Gastroesophageal sphincter (tissue), 3 donors: ENCODE data around the gene KLF14.

Source experiments
- CTCF ChIP-seq, 4 experiments: fragments of 200-600 bp in 2 of 4; fragments of 450-650 bp in 2 of 4; sonication (generic) in 1 of 4; IDR thresholded peaks; one replicate each; pipeline ENCODE4 v1.5.1; 2017 to 2019; ENCODE audit warnings: antibody characterized with exemption in 4 of 4, mild to moderate bottlenecking in 2 of 4, moderate library complexity in 2 of 4
- EP300 ChIP-seq: sonication (generic); formaldehyde crosslinking; IDR thresholded peaks from one replicate; pipeline ENCODE4 v1.6.1; 2017; ENCODE audit warnings: antibody characterized with exemption, mild to moderate bottlenecking
- POLR2A ChIP-seq, 2 donors: fragments of 450-650 bp; IDR thresholded peaks; one replicate each; pipeline ENCODE4 v1.6.1; 2017; ENCODE audit warnings: antibody characterized with exemption in 2 of 2, mild to moderate bottlenecking in 2 of 2, moderate library complexity in 1 of 2

DNA sequence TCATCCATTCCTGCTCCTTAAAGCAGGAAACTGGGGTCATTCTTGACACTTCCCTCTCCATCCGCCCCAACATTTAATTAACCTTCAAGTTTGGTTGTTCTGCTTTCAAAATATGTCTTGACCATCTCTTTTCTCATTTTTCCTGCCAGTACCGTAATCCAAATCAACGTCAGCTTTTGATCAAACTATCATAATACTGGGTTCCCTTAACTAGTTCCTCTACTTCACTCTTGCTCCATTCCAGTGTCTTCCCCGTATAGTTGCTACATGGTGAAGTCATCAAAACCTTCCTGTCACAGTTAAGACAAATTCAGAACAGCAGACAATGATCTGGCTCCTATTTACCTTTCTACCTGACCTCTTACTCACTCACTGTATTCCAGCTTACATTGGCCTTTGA, 6.6 kb upstream of the KLF14 start:
- TF ChIP-seq CTCF (IDR thresholded peaks at IDR 0.05), result no peak
- no peak for TF ChIP-seq POLR2A (IDR thresholded peaks at IDR 0.05)
- no peak for TF ChIP-seq EP300
